HG03575 (cell line): ENCODE results near the gene GNAS-AS1.

Experiments used
- ATAC-seq: cut with Tn5 transposase; IDR thresholded peaks from one replicate; pipeline ENCODE4 v1.9.1; 2021; ENCODE audit not compliant: unreplicated experiment, insufficient number of reproducible peaks, low FRiP score; ENCODE audit errors: extremely low read depth

GNAS-AS1 gene

DNA sequence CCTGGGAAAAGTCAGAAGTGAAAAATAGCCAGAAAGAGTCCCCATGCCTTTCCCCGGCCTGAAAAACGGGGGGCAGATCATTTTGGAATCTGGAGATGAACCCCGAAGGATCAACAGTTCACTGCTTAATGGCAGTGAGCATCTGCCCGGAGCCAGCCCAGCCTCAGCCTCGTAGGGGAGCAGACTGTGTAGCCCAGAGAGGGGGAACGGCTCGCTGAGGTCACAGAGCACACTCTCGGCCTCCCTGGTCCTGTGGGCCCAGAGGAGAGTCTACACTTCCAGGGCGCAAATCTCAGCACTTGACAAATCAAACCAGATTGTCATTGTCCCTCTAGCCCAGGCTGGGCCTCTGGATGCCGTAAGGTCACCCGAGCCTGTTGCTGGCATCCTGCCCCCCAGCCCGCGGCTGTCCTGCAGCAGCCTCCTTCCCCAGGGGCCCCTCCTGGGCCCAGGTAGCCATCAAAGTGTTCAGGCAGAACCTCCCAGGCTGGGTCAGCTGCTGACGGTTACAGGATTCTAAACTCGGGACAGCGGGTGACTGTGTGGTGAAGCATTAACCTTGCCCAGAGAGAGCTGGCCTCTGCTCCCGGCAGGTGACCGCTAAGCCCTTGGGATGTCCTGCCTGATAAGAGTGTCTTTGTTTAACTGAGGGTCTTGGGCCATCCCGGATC is 56.1 kb downstream of the GNAS-AS1 start:
- no peak for ATAC-seq

DNA sequence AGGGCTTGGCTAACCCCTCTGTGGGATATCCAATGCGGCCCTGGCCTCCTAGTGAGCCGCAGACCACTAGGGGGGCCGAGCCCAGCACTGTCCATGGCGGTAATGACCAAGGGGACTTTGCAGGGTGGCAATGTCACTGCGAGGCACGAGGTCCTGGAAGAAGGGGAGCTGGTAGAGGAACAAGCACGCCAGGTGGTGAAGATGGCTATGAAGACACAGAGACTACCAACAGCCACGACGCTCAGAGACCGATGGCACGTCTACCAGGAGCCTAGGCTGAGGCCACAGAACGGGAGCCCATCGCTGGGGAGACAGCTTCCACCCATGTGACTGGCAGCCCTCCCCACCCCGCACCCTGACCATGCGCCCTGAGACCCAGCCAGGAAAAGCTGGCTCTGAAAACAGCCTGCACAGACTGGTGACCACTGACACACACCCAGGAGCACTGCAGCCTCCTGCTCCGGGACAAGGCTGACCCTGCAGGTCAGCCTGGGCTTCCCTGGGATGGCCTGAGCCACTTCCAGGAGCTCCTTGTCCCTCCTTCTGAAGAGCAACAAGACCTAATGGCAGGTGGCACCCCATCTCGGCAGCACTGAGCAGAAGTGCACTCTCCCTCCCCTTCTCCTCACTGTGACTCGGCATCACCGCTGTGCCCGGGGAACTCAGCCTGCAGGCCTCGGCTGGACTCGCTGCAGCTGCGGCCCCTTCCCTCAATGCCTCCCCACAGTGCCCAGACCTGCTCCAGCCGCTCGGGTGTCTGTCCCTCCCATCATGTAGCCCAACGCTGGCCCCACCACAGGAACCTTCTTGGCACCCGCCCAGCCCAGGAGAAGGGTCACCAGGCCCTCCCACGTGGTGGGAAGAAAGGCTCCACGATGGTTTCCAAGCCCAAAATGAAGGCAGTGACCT is 56.9 kb downstream of the GNAS-AS1 start:
- no peak for ATAC-seq

DNA sequence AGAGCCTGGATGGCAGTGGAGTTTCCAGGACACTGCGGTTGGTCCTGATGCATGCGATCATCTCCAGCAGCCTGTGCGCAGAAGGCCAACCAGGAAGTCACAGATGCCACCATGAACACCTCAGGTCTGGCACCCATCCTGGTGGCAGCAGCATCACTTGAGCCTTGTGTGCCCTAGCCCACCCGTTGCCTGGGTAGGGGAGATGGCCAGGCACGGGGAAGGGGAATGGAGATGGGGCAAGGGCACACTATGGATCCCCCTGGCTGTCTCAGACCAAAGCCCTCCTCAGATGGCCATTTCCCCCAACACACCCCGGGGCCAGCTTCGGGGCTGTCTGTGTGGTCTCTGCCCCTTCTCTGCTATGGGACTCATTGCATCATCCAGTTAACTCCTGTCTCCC is 58.3 kb downstream of the GNAS-AS1 start:
- ATAC-seq = no peak

DNA sequence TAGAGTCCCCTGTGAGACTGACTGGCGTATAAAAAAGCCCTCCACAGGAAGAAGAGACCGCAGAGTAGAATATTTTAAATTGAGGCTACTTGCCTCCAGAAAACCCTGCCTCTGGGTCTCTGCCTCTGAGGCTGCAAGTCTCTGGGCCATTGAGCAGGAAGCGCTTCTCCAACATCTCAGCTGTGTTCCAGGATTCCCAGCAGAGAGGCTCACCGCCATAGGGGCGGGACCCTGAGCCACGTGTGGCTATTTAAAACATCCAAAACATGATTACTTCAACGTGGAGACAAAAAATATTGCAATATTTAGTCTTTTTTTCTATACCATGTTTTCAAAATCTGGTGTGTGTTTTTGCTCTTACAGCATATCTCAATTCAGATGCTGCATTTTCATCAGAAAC is 59.4 kb downstream of the GNAS-AS1 start:
- ATAC-seq = no peak

DNA sequence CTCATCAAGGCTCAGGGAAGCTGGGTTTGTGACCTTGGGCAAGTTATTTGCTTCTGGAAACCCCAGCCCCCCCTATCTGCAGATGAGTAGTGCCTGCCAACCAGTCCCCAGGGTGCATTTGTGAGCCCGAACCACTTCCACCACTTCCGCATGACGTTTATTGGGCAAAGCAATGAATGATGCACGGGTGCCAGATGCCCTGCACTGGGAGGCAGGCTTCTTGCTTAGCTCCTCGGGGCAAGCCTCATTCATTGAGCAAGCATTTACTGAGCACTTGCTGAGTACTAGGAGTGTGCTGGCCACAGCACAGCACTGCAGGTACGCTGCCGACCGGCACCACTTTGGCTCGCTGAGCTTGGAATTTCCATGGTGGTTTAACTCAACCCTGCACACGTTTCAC is 60.2 kb downstream of the GNAS-AS1 start:
- ATAC-seq = no peak

DNA sequence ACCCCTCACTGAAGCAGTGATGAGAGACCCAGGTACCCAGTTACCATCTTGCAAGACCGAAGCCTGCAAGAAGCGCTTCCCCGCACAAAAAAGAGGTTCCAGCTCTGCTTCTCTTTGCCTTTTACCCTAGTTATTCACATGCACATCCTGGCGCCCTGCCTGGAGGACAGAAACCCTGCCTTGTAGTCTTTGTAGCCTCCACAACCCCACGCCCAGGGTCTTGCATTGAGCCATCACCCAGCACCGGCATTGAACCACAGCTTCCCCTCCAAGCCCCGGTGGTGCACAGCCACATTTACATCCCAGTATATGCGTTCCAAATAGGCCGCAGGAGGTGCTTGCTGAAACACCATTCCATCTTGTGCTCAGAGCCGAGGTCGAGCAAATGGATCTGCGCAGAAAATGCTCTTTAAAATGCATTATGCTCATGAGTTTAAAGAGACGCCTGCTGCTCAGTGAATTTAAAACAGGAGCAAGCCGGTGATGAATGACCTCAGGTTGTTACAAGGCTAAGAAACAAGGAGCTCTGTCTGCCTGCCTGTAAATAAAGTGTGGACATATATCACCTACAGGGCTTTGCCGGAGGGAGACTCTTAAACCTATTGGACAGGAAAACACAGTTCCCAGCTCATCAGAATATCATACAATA is 61.7 kb downstream of the GNAS-AS1 start:
- ATAC-seq = no peak

DNA sequence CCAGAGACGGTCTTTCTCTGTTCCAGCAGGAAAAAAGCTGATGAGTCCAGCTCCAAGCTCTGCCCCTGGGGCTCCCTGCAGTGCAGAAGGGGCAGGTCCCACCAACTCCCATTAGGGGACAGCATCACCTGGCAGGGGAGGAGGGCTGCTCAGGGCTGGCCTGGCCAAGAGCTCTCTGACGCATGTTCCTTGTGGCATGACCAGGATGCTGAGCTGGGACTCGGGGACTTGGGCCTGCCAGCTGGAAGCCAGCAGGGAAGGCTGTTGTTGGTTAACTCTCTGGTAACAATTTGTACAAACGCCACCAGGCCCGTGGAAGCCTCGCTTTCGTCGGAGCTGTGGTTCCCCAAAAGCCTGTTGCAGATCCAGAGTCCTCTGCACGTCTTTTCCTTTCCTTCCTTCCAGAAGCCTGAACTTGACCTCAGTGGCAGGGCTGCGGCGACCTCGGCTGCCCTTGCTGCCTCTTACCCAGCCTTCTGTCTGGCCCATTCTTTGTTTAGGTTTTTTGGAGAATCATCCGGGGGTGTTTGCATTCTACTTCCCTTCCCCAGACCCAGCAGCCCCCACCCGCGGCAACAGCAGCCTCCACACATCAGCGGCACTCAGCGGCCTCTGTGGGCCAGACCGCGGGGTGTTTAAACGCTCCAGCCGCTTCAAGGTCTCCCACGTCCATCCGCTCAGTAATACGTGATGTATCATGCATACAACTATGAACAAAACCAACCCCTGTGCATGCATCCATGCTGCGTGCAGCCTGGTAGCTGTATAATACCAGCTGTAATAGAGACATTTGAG is 63.3 kb downstream of the GNAS-AS1 start:
- no peak for ATAC-seq

DNA sequence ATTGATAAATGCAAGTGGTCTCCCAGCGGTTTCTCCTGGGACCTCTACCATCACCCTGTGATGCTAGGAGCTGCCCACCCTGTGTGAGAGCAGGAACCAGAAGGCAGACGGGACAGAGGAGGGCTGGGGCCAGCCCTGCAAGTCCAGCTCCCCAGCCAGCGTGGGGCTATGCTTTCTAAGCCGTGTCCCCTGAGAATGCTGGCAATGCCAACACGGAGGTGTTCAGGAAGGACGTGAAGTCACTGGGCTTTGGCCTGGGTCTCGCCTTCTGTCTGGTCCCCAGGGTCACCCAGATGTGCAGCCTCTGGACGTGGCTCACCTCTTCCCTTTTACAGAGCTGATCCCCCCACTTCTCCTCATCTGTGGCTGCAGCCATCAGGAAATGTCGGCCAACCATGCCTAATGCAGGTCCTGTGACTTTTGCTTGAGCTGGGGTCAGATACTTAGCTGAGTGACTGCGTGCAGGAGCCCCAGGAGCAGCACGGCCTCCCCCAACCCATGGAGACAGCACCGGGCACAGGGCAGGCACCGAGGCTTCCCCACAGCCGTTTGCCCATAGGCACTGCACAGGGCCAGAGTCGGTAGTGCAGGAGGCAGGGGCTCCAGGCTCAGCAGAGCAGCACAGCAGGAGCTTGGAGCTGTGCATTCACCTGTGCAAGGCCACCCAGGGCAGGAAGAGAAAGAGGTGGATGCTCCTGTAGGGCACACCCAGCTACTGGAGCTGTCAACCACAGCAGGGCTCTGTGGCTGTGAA is 66.2 kb downstream of the GNAS-AS1 start:
- ATAC-seq = no peak

DNA sequence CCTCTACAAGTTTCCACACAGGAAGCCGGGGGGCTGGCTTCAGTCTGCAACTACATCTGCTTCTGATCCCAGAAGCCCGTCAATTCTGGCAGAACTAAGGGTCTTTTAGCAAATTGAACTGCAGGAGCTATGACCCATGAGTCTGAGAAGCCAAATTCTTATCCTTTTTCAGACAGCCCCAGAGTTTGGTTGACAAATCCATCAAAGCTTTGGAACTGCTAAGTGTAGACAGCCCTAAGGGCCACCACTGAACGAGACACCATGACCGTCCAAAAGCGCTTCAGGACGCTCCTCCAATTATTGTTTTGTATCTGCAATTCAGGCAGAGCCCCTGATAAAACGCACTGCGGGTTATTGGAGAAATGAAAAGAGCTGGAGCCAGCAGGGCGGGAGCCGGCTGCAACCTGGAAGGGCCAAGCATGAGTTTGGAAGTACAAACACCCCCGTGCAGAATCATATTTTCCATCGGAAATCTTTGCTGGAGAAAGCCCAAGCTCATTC is 67.1 kb downstream of the GNAS-AS1 start:
- ATAC-seq = no peak

DNA sequence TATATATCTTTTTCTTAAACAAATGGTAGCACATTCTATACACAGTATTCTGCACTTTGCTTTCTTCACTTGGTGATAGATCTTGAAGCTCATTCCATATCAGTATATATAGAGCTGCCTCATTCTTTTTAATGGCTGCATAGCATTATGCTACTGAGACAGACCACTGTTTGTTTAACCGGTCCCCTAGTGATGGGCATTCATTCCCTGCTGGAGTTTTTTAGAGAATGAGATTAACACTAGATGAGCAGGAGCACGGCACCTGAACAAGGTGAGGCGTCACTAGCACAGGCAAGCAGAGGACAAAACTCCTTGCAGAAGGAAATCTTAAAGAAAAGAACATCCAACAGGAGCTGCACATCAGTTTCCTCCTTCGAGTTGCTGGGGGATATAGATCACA is 69.6 kb downstream of the GNAS-AS1 start:
- no peak for ATAC-seq

DNA sequence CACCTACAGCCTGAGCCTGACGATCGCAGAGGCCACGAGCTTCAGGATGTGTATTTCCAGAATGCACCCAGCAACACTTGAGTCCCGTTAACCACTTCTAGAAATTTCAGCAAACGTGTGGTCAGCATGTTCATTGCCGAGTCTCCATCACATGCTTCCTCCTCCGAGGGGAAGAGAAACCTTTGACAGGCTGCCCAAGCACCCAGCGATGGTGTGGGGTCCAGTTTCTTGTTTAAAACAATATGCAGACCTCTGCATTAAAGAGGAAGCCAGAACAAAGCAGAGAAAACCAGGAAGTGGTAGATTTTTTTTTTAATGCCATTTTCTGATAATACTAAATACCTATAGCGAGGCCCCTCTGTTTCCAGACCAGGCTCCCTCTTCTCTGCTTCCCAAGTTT is 71.9 kb downstream of the GNAS-AS1 start:
- ATAC-seq = no peak

DNA sequence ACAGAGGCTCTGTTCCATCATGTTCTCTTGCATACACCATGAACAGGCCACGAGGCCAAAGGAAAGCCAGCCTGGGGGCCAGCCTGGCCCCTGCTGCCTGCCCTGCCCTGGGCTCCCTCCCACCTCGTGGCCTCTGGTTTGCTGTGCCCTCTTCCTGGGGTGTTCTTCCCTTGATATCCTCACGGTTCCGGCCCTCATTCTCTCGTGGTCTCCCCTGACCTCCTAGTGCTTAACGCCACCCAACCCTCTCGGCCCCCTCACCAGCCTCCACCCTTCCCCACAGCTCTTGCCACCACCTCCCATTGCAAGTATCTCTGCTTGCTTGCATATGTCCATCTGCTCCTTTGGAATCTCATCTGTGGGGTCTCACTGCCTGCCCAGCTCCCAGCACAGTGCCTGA is 73.0 kb downstream of the GNAS-AS1 start:
- no peak for ATAC-seq

DNA sequence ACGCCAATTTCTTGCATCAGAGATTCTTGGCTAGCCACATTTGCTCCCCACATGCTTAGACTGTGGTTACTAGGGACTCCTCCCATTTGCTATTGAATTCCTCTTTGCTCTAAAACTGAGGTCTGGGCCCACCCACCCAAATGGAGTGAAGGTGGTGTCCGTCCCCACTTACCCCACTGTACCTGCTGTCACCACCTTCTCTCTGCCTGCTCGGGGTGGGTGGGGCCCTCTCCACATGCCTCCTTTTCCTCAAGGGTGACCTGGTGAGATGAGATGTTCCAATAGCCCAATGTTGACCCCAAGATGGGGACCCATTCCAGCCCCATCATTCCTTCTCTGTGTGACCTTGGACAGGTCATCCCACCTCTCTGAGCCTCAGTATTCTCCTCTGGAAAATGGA is 74.6 kb downstream of the GNAS-AS1 start:
- ATAC-seq = no peak

DNA sequence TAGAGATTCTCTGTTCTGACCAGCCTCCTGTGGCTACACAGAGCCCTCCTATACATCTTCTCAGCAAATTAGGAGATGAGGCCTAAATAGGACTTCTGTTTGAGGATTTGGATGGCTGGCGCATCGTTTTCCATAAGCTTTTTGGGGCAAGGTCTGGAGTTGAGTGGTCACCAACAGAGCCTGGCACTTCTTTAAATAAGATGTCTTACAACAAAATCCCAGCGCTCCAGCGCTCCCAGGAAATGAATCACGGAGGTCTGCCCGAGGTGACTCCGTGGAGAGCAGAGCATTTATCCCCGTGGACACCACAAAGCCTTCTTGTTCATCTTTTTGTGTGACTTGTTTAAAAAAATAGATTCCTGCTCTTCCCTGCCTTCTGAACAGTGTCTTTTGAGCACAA is 75.3 kb downstream of the GNAS-AS1 start:
- no peak for ATAC-seq

DNA sequence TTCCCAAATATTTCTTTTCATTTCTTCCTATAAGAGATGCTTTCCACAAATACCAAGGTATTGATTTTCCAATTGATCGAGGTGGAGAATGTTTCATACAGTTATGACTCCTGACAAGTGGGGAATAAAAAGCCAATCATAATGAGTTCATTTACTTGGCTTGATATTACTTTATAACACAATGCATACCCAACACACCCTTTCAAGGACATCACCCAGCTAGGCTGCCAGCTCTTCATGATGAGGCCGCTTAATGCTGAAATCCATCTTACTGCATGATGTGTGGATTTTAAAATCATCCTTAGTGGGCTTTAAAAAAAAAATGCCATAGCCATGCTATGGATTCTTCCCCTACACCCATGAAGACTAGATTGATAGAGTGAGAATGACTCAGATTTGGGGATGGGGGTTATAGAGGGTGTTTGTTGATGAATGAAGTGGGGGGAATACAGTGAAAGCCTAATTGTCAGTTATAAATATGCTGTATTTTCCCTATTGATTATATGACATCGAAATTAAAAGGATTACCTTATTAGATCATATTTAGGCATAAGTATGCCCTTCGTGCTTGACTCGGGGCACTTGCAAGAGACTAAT is 75.9 kb downstream of the GNAS-AS1 start:
- no peak for ATAC-seq

DNA sequence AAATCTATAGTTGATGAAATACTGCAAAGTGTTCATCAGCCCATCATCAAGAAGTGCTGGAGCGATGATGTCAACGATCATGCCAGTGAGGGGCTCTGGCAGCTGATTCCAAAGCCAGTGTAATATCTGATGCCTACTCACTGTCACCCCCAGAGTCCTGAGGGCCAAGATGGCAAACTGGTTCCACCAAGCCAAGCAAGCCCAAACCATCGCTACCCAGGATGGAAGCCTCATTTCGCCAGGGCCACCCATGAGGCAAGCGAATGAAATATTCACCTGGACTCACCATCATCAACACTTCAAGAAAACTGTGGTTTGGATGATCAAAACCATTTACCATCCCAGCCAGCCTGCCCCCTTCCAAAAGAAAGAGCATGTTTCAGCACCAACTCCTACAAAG is 76.5 kb downstream of the GNAS-AS1 start:
- no peak for ATAC-seq

DNA sequence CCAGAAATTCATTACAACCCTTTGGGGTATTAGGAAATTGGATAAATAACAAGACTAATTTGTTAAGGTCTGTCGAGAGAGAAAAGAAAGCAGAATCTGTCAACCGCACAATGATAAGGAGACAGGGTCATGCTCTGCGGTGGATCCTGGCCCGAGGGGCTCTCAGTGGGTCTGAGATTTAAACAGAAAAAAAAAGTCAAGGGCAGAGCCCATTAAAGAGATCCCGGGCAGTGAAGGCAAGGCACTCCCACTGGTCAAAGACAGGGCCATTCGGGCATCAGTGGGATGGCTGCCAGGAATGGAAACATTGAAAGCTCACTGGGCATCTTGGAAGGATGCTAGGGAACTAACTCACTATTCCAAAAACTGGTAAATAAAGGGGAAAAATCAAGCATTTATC is 77.9 kb downstream of the GNAS-AS1 start:
- ATAC-seq = no peak
